Omental fat pad (tissue), 4 donors: ENCODE measurements around the gene CCDC97. TPM values are rescaled to one million over a fixed set of nuclear protein-coding genes. Genes with fewer than 3 reads are reported as not detected.
A peak's percentile ranks its signal among the peaks of the same experiment; 100 is the strongest.

Experiments used
- ATAC-seq: fragments of 150-250 bp; one replicate; pipeline ENCODE4 v1.9.1; 2016; ENCODE audit warnings: mild to moderate bottlenecking, moderate library complexity; ENCODE audit not compliant: low FRiP score
- DNase-seq: peaks from one replicate; pipeline ENCODE4 v3.0.0-alpha.2; 2019; ENCODE audit warnings: low spot score
- CTCF ChIP-seq, 3 donors: fragments of 450-650 bp; IDR thresholded peaks; one replicate each; pipeline ENCODE4 v1.5.1; 2016 to 2017; ENCODE audit warnings: antibody characterized with exemption in 3 of 3, mild to moderate bottlenecking in 3 of 3, moderate library complexity in 2 of 3
- total RNA-seq, 4 donors: library from RNA; depleted of rRNA; stranded (reverse); fragments of >200 nt; gene quantifications; one replicate each; pipeline ENCODE4 v1.1.0, GENCODE V29; 2016

CCDC97 gene
- total RNA-seq, 4 donors from 2014 or later: 11.8 to 16.6 (median 13.9) TPM

GRCh38 chr19:41299046-41299754 is 10.8 kb upstream of the CCDC97 start:
- no peak for TF ChIP-seq CTCF (IDR thresholded peaks at IDR 0.05)
- DNase-seq (peak; percentile 22), ATAC-seq (no peak)

DNA sequence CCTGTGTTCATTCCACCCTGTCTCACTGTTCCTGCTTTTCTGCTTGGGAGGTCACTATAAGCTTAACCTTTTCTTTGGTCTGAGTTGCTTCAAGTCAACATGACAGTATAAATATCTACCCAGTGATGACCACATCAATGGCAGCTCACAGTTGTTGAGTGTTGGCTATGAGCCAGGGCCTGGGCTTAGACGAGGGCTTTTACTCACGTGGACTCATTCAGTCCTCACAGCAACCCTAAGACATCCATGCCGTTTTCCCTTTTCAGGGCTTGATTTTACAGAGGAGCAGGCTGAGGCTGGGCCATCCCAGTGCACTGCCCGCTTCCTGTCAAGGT is 10.2 kb upstream of the CCDC97 start:
- ATAC-seq: no peak

DNA sequence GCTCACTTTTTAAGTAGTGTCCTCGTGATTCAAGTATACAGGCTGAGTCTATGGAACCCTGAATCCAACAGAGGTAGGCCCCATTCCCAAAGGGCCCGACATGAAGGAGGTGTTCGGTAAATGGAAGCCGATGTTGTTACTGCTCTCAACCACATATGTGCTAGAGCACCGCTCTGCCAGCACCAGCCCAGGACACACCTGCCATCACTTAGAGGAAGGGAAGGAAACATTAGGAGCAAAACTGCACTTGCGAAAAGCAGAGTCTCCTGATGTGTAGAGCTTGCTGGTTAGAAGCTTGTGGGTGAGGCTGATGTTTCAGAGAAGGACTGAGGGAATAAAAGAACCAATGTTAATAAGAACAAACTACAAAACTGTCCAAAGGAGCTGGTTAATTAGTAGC is 9.4 kb upstream of the CCDC97 start:
- no peak for ATAC-seq
- no peak for TF ChIP-seq CTCF (IDR thresholded peaks at IDR 0.05)
- peak; percentile 5 for DNase-seq

More for the DNA sequence above, 10.2 kb upstream of the CCDC97 start:
- peak; percentile 36 for DNase-seq
- TF ChIP-seq CTCF (IDR thresholded peaks at IDR 0.05): no peak

GRCh38 chr19:41302624-41303351 is 7.2 kb upstream of the CCDC97 start:
- no peak for TF ChIP-seq CTCF (IDR thresholded peaks at IDR 0.05)
- ATAC-seq: no peak
- DNase-seq: no peak

DNA sequence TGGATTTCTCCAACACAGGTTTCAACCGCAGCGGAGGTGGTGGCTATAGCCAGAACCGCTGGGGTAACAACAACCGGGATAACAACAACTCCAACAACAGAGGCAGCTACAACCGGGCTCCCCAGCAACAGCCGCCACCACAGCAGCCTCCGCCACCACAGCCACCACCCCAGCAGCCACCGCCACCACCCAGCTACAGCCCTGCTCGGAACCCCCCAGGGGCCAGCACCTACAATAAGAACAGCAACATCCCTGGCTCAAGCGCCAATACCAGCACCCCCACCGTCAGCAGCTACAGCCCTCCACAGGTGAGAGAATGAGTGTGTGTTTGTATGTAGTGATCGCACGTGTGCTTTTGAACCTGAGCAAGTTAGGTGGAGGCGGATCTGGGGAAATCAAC is 6.0 kb upstream of the CCDC97 start:
- ATAC-seq (no peak), DNase-seq (peak; percentile 14)
- TF ChIP-seq CTCF (IDR thresholded peaks at IDR 0.05): no peak

- DNase-seq: no peak
- ATAC-seq: no peak
- TF ChIP-seq CTCF (IDR thresholded peaks at IDR 0.05): no peak
Observed at GRCh38 chr19:41304706-41305483, 5.1 kb upstream of the CCDC97 start.
